ENCODE data around the gene MYL5. TPM values are rescaled to one million over a fixed set of nuclear protein-coding genes. Genes with fewer than 3 reads are reported as not detected.

Gene MYL5
- total and polyA plus RNA-seq, 2 of the 4 experiments (the other 2 are of a cell fraction), result 9.1 to 16.0 TPM

DNA sequence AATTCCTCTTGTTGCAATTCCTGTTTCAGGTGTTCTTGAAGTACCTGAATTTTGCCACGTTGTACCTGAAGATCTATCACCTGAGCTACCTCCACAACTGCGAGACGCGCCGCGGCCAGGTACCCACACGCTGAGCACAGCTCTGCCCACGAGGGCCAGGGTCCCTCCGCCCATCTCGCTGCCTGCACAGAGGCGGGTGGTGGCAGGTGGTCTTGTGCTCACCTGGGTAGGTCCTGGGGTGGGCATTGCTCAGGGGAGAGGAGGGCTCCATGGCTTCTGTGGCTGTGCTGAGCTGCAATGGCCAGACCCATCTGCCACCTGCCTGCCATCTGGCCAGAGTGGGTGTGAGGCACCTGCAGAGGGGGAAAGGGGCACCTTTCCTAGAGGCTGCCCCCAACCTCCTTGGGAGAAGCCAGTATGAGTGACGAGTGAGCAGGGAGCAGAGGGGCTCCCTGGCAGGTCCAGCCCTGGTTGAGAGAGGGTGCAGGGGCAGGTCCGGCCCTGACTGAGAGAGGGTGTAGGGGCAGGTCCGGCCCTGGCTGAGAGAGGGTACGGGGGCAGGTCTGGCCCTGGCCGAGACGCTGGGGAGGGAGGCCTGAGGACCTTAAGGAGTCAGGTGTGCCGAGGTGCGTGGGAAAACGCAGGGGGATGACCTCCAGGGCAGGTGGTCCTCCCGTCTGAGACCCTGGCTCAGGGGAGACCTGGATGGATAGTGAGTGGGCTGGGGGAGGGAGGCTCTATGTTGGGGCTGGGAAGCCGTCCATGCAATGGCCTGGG, 38.3 kb upstream of the MYL5 start:
- TF ChIP-seq MAFK (IDR thresholded peaks at IDR 0.05; ENCODE audit: low read depth, low read length) (no peak), RAD21 (IDR thresholded peaks at IDR 0.05; ENCODE audit: low read length) (no peak), CHD1 (IDR thresholded peaks at IDR 0.05; ENCODE audit: low read depth, low read length) (no peak), SMC3 (IDR thresholded peaks at IDR 0.05; ENCODE audit: low read depth, low read length) (no peak), MAZ (IDR thresholded peaks at IDR 0.05; ENCODE audit: borderline replicate concordance, low read depth, low read length) (no peak), CEBPB (IDR thresholded peaks at IDR 0.05; ENCODE audit: low read depth, low read length) (no peak), NFE2L2 (IDR thresholded peaks at IDR 0.05; ENCODE audit: low read depth, low read length) (no peak), POLR2A (IDR thresholded peaks at IDR 0.05; ENCODE audit: low read depth, low read length) (no peak), FOS (IDR thresholded peaks at IDR 0.05; ENCODE audit: low read depth, low read length) (no peak), RFX5 (IDR thresholded peaks at IDR 0.05; ENCODE audit: low read depth, low read length) (no peak), BHLHE40 (IDR thresholded peaks at IDR 0.05; ENCODE audit: low read depth, low read length) (no peak), MXI1 (IDR thresholded peaks at IDR 0.05; ENCODE audit: borderline replicate concordance, low read depth, low read length) (no peak), RCOR1 (IDR thresholded peaks at IDR 0.05; ENCODE audit: insufficient replicate concordance, low read length) (no peak)
- TF ChIP-seq, protein P1, sequence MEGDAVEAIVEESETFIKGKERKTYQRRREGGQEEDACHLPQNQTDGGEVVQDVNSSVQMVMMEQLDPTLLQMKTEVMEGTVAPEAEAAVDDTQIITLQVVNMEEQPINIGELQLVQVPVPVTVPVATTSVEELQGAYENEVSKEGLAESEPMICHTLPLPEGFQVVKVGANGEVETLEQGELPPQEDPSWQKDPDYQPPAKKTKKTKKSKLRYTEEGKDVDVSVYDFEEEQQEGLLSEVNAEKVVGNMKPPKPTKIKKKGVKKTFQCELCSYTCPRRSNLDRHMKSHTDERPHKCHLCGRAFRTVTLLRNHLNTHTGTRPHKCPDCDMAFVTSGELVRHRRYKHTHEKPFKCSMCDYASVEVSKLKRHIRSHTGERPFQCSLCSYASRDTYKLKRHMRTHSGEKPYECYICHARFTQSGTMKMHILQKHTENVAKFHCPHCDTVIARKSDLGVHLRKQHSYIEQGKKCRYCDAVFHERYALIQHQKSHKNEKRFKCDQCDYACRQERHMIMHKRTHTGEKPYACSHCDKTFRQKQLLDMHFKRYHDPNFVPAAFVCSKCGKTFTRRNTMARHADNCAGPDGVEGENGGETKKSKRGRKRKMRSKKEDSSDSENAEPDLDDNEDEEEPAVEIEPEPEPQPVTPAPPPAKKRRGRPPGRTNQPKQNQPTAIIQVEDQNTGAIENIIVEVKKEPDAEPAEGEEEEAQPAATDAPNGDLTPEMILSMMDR (conservative IDR thresholded peaks at IDR 0.05; ENCODE audit: low read depth, low read length), result no peak
- TF ChIP-seq, protein P2, sequence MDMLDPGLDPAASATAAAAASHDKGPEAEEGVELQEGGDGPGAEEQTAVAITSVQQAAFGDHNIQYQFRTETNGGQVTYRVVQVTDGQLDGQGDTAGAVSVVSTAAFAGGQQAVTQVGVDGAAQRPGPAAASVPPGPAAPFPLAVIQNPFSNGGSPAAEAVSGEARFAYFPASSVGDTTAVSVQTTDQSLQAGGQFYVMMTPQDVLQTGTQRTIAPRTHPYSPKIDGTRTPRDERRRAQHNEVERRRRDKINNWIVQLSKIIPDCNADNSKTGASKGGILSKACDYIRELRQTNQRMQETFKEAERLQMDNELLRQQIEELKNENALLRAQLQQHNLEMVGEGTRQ (IDR thresholded peaks at IDR 0.05; ENCODE audit: low read depth, low read length), result no peak
- TF ChIP-seq, protein P3, sequence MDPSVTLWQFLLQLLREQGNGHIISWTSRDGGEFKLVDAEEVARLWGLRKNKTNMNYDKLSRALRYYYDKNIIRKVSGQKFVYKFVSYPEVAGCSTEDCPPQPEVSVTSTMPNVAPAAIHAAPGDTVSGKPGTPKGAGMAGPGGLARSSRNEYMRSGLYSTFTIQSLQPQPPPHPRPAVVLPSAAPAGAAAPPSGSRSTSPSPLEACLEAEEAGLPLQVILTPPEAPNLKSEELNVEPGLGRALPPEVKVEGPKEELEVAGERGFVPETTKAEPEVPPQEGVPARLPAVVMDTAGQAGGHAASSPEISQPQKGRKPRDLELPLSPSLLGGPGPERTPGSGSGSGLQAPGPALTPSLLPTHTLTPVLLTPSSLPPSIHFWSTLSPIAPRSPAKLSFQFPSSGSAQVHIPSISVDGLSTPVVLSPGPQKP (IDR thresholded peaks at IDR 0.05; ENCODE audit: borderline replicate concordance, low read depth, low read length), result no peak
- Histone ChIP-seq H3K56ac (ENCODE audit: extremely low read depth, insufficient read depth, low read length) (no peak overlapping the region), H3K14ac (replicated peaks; ENCODE audit: low read depth, low read length) (no peak overlapping the region), H3K27ac (ENCODE audit: insufficient read depth, low read length) (no peak overlapping the region), H2BK20ac (ENCODE audit: low read depth, low read length) (no peak overlapping the region), H4K91ac (ENCODE audit: insufficient read depth, low read depth, low read length) (no peak overlapping the region), H2BK15ac (ENCODE audit: low read depth, low read length) (no peak overlapping the region), H3K9me3 (ENCODE audit: control insufficient read depth, insufficient read depth, low read length) (peaks cover 19% of the 10 kb centered on the region), H2BK120ac (ENCODE audit: low read depth, low read length) (no peak overlapping the region), H3K36me3 (ENCODE audit: control insufficient read depth, insufficient read depth, low read length) (no peaks in the 10 kb centered on the region), H3K18ac (ENCODE audit: low read depth, low read length) (no peak overlapping the region), H3K79me1 (ENCODE audit: low read depth in 1 of 2, low read length in 2 of 2) (no peaks in the 10 kb centered on the region), H3K4me3 (ENCODE audit: insufficient read depth, low read depth, low read length) (no peak overlapping the region), H4K20me1 (ENCODE audit: insufficient read depth, low read length) (no peaks in the 10 kb centered on the region), H4K8ac (ENCODE audit: low read depth in 2 of 2, low read length in 2 of 2) (no peak overlapping the region), H3K4me1 (ENCODE audit: control insufficient read depth, insufficient read depth, low read length) (no peaks in the 10 kb centered on the region), H3K9me1 (ENCODE audit: insufficient read depth, low read length) (no peaks in the 10 kb centered on the region), H3K23ac (ENCODE audit: low read depth, low read length) (no peak overlapping the region), H2BK5ac (ENCODE audit: low read depth, low read length, poor library complexity, severe bottlenecking) (no peak overlapping the region), H3K9ac (ENCODE audit: low read depth, low read length) (no peak overlapping the region), H2AK9ac (replicated peaks; ENCODE audit: low read depth, low read length, poor library complexity) (no peak overlapping the region), H2AFZ (replicated peaks; ENCODE audit: low read length, poor library complexity) (peak overlapping the region; percentile 2), H2AK5ac (ENCODE audit: low read depth, low read length) (no peak overlapping the region), H3K27me3 (ENCODE audit: control insufficient read depth, insufficient read depth, low read length) (no peaks in the 10 kb centered on the region), H4K5ac (ENCODE audit: low read depth, low read length) (no peak overlapping the region), H3K4ac (ENCODE audit: low read depth, low read length) (no peak overlapping the region), H3K4me2 (ENCODE audit: low read depth, low read length) (no peak overlapping the region)
- WGBS, 2 experiments (ENCODE audit: extremely low coverage in 2 of 2, insufficient read length in 1 of 2), result 47% methylated on average over 2 of the region's 22 CpGs; no CpG with 5 or more reads in 1 of the 2 experiments
- dilution Hi-C loops (cut with HindIII; ENCODE audit: low sequenced_read_pairs, unreplicated experiment) (no loop called here), intact Hi-C loops (cut with micrococcal nuclease) (no loop called here), in situ Hi-C loops (cut with MboI; ENCODE audit: low sequenced_read_pairs) (no loop called here)
- ChIA-PET POLR2A (ENCODE audit: unreplicated experiment) (no interaction called here), CTCF (no interaction called here)
- no TSS peak for BruUV-seq (replicated peaks)
- ATAC-seq (ENCODE audit: low read depth) (no peak), DNase-seq (no peak)

All from IMR-90 (cell line).